T-helper 17 cell (primary cell): ENCODE data around the gene WDR44. TPM values are rescaled to one million over a fixed set of nuclear protein-coding genes. Genes with fewer than 3 reads are reported as not detected.

Experiments used
- ATAC-seq: fragments of 150-1000 bp; cut with Tn5 transposase; 2 replicates; pipeline ENCODE4 v1.10.0; 2021; ENCODE audit warnings: mild to moderate bottlenecking, moderate library complexity
- DNase-seq, 3 donors: peaks; one replicate each; pipeline versions ENCODE4 v3.0.0 to v3.0.0-alpha.2; 2020 to 2021
- H3K9me3 ChIP-seq: one replicate; pipeline ENCODE4 v1.7.0; 2013; ENCODE audit warnings: low read length, mild to moderate bottlenecking; ENCODE audit not compliant: control insufficient read depth, poor library complexity, severe bottlenecking
- H3K27ac Mint-ChIP-seq: one replicate; pipeline ENCODE4 v1.8.0; 2022; ENCODE audit warnings: mild to moderate bottlenecking, moderate library complexity, mixed read lengths
- H3K27me3 Mint-ChIP-seq: one replicate; pipeline ENCODE4 v1.8.0; 2022; ENCODE audit warnings: mixed read lengths
- H3K36me3 Mint-ChIP-seq: one replicate; pipeline ENCODE4 v1.8.0; 2022; ENCODE audit warnings: low read depth, mixed read lengths
- H3K4me1 Mint-ChIP-seq: one replicate; pipeline ENCODE4 v1.8.0; 2022; ENCODE audit warnings: mild to moderate bottlenecking, mixed read lengths
- H3K4me3 Mint-ChIP-seq: one replicate; pipeline ENCODE4 v1.8.0; 2022; ENCODE audit warnings: mild to moderate bottlenecking, moderate library complexity, mixed read lengths
- total RNA-seq, 4 donors: library from RNA in 2 of 4; stranded (reverse) in 2 of 4; gene quantifications; one replicate each; pipeline ENCODE4 v1.2.3 and lab custom pipeline; 2022 to 2026

The WDR44 gene
- total RNA-seq, 2 donors from 2014 or later: 15.4 to 18.0 TPM

GRCh38 chrX:118498351-118498750 lies 152.4 kb downstream of the WDR44 start:
- peaks cover 6% of the 10 kb centered on the region for H3K36me3 Mint-ChIP-seq
- DNase-seq (no peak), ATAC-seq (no peak)
- H3K4me3 Mint-ChIP-seq: peak overlapping the region; percentile 99
- no peaks in the 10 kb centered on the region for H3K27me3 Mint-ChIP-seq
- H3K4me1 Mint-ChIP-seq: peaks cover 31% of the 10 kb centered on the region
- no peaks in the 10 kb centered on the region for H3K9me3 ChIP-seq
- H3K27ac Mint-ChIP-seq: peak overlapping the region; percentile 95

DNA sequence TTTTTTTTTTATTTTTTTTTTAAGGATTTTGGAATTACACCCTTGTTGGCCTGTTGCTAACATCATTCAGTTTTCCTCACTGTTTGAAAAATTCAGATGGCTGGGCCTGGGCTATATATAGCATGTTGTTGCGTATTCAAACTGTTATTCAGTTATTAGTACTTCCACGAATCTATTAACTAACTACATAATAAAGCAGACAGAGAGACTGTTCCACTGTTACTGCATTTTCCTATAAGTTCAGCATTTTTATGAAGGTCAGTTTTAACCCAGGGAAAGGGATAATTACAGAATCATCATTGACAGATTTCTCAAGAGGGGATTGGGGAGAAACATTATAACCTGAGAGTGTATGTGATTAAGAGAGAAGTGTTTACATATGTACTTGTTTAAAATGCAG lies 152.8 kb downstream of the WDR44 start:
- Mint-ChIP-seq H3K4me3 (no peak overlapping the region), H3K27ac (peak overlapping the region; percentile 95), H3K4me1 (peaks cover 33% of the 10 kb centered on the region), H3K27me3 (no peaks in the 10 kb centered on the region), H3K36me3 (peaks cover 6% of the 10 kb centered on the region)
- DNase-seq (no peak), ATAC-seq (no peak)
- H3K9me3 ChIP-seq: no peaks in the 10 kb centered on the region

DNA sequence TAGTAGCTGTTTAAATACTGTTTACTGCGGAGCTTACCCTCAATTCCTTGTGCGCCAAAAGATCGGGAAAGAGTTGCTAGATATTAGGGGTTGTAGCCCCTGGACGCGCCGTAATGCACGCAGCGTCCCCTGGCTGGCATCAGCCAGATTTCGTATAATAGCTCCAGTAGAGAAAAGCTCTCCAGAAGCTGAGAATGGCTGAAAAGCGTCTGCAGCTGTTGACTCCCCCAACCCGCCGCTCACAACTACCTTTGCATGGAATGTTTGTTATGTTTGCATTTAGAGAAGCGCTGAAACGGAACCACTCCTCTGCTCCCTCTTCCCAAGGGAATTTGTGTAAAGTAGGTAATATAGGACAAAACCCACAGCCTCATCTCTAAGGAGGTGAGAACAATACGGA lies 153.4 kb downstream of the WDR44 start:
- Mint-ChIP-seq H3K4me1 (peaks cover 37% of the 10 kb centered on the region), H3K4me3 (peak overlapping the region; percentile 7), H3K27me3 (no peaks in the 10 kb centered on the region), H3K27ac (peak overlapping the region; percentile 95), H3K36me3 (peaks cover 6% of the 10 kb centered on the region)
- H3K9me3 ChIP-seq: no peaks in the 10 kb centered on the region
- DNase-seq: no peak
- ATAC-seq: no peak

Other genes with a start within 250 kb of the WDR44 start
- under 1 TPM; 0.20 to 0.96 TPM for gene KLHL13, start 229.3 kb upstream of the WDR44 start, total RNA-seq
- 10 to 100 TPM; 86.3 to 92.6 TPM for gene DOCK11, start 149.7 kb downstream of the WDR44 start, total RNA-seq